GM12892 (cell line): Measurements from ENCODE around the gene MRPL14.
"Not testable (repeated sequence)": the region's sequence is repeated elsewhere in the genome, so short reads cannot be mapped to it uniquely, and the experiment has no call there.

Experiments used
- POLR2A ChIP-seq: IDR thresholded peaks from 2 replicates; pipeline ENCODE4 v1.6.1; 2011; ENCODE audit warnings: low read depth, low read length, control low read depth
- POLR2AphosphoS5 ChIP-seq: IDR thresholded peaks from 2 replicates; pipeline ENCODE4 v1.6.1; 2011; ENCODE audit warnings: low read depth, low read length, control low read depth

- TF ChIP-seq POLR2A, POLR2AphosphoS5: not testable (repeated sequence)
Measured at GRCh38 chr6:44091356-44091755, 35.9 kb downstream of the MRPL14 start.
